C4-2B (cell line): ENCODE data around the gene EPSTI1.
"Not testable (repeated sequence)": the region's sequence is repeated elsewhere in the genome, so short reads cannot be mapped to it uniquely, and the experiment has no call there.

ENCODE experiments used
- H3K27ac ChIP-seq: fragments of 450-650 bp; 2 replicates; pipeline ENCODE4 v1.5.1; 2017
- CTCF ChIP-seq: fragments of 450-650 bp; conservative IDR thresholded peaks from 2 replicates; pipeline ENCODE4 v1.5.1; 2017; ENCODE audit warnings: mild to moderate bottlenecking
- ZFX ChIP-seq: fragments of 450-650 bp; IDR thresholded peaks from 2 replicates; pipeline ENCODE4 v1.6.1; 2017

EPSTI1 gene

GRCh38 chr13:42991898-42992763, at the start of gene EPSTI1:
Gene EPSTI1, minus strand, starts transcription at chr13:42992241. Its CDS starts 76 bp downstream, at chr13:42992165.
- H3K27ac ChIP-seq, result no peak within 1 kb of the TSS
- TF ChIP-seq ZFX (no peak), CTCF (no peak)

- TF ChIP-seq CTCF (no peak), ZFX (no peak)
- no peak overlapping the region for H3K27ac ChIP-seq
Observed at GRCh38 chr13:43041369-43041921, 49.4 kb upstream of the EPSTI1 start.

GRCh38 chr13:43040581-43041368, 48.7 kb upstream of the EPSTI1 start:
- not testable (repeated sequence) for H3K27ac ChIP-seq

- TF ChIP-seq CTCF (no peak), ZFX (no peak)
- H3K27ac ChIP-seq, result no peak overlapping the region
Observed at GRCh38 chr13:43039966-43040365, 47.9 kb upstream of the EPSTI1 start.

- no peak for TF ChIP-seq CTCF
- TF ChIP-seq ZFX, result no peak
- no peak overlapping the region for H3K27ac ChIP-seq
Observed at GRCh38 chr13:43036351-43037250, 44.6 kb upstream of the EPSTI1 start.

- TF ChIP-seq ZFX (no peak), CTCF (no peak)
- no peak overlapping the region for H3K27ac ChIP-seq
Observed at GRCh38 chr13:43033038-43033437, 41.0 kb upstream of the EPSTI1 start.

GRCh38 chr13:43031881-43032280, 39.8 kb upstream of the EPSTI1 start:
- no peak overlapping the region for H3K27ac ChIP-seq
- no peak for TF ChIP-seq CTCF
- TF ChIP-seq ZFX, result no peak
